HepG2 (cell line): ENCODE measurements around the gene GGTLC2.

ENCODE experiments used
- CREM ChIP-seq, 2 experiments: sonication (generic) in 1 of 2; formaldehyde crosslinking in 1 of 2; IDR thresholded peaks; 2 replicates each; pipeline versions ENCODE4 v1.4.0 to v1.6.1; 2016 to 2020; ENCODE audit warnings: antibody characterized with exemption in 1 of 2, mild to moderate bottlenecking in 1 of 2, missing genetic modification reagents in 1 of 2
- CTCF ChIP-seq: sonication (generic); formaldehyde crosslinking; IDR thresholded peaks from 2 replicates; pipeline ENCODE4 v1.5.0; 2020; ENCODE audit warnings: mild to moderate bottlenecking, missing genetic modification reagents, moderate library complexity
- FUBP1 ChIP-seq: sonication (generic); formaldehyde crosslinking; IDR thresholded peaks from 2 replicates; pipeline ENCODE4 v1.5.1; 2020; ENCODE audit warnings: missing genetic modification reagents, mild to moderate bottlenecking, borderline replicate concordance
- JUND ChIP-seq: sonication (generic); formaldehyde crosslinking; IDR thresholded peaks from 2 replicates; pipeline ENCODE4 v1.8.0; 2022; ENCODE audit warnings: mild to moderate bottlenecking, missing genetic modification reagents
- MAX ChIP-seq: IDR thresholded peaks from 2 replicates; pipeline ENCODE4 v1.6.1; 2012; ENCODE audit warnings: inconsistent platforms
- SIN3A ChIP-seq: IDR thresholded peaks from 2 replicates; pipeline ENCODE4 v1.6.1; 2011; ENCODE audit warnings: low read depth, mild to moderate bottlenecking, control low read depth, low read length, borderline replicate concordance
- SRF ChIP-seq: IDR thresholded peaks from 2 replicates; pipeline ENCODE4 v1.6.1; 2011; ENCODE audit warnings: mild to moderate bottlenecking, low read depth, low read length, moderate library complexity
- ZFP1 ChIP-seq: IDR thresholded peaks from 2 replicates; pipeline ENCODE4 v1.6.1; 2016
- ZHX1 ChIP-seq: sonication (generic); formaldehyde crosslinking; IDR thresholded peaks from 2 replicates; pipeline ENCODE4 v1.8.1; 2022; ENCODE audit warnings: low read depth, mild to moderate bottlenecking, missing genetic modification reagents
- ZNF274 ChIP-seq: sonication (generic); formaldehyde crosslinking; IDR thresholded peaks from 2 replicates; pipeline ENCODE4 v1.5.1; 2020; ENCODE audit warnings: mild to moderate bottlenecking, missing genetic modification reagents
- ZNF362 ChIP-seq: sonication (generic); formaldehyde crosslinking; IDR thresholded peaks from 2 replicates; pipeline ENCODE4 v1.4.0; 2020; ENCODE audit warnings: missing genetic modification reagents, mild to moderate bottlenecking, borderline replicate concordance
- ZNF747 ChIP-seq: sonication (generic); formaldehyde crosslinking; IDR thresholded peaks from 2 replicates; pipeline ENCODE4 v1.8.1; 2023; ENCODE audit warnings: missing genetic modification reagents, mild to moderate bottlenecking, borderline replicate concordance
- ZNF780A ChIP-seq: sonication (generic); formaldehyde crosslinking; IDR thresholded peaks from 2 replicates; pipeline ENCODE4 v1.8.0; 2022; ENCODE audit warnings: mild to moderate bottlenecking, missing genetic modification reagents, moderate library complexity

- TF ChIP-seq ZNF274 (CRISPR knock-in tag): no peak
- TF ChIP-seq ZNF747 (CRISPR knock-in tag): no peak
- no peak for TF ChIP-seq MAX
- TF ChIP-seq ZFP1 (CRISPR knock-in tag): no peak
- TF ChIP-seq CTCF (CRISPR knock-in tag): no peak
- TF ChIP-seq JUND: no peak
- no peak for TF ChIP-seq ZNF362 (CRISPR knock-in tag)
- TF ChIP-seq SRF: no peak
- no peak for TF ChIP-seq SIN3A
- TF ChIP-seq CREM (IDR thresholded peaks at IDR 0.05): no peak
- TF ChIP-seq CREM (CRISPR knock-in tag; IDR thresholded peaks at IDR 0.05): no peak
- no peak for TF ChIP-seq ZHX1
- no peak for TF ChIP-seq FUBP1 (CRISPR knock-in tag)
- no peak for TF ChIP-seq ZNF780A (CRISPR knock-in tag)
These were observed 38.6 kb downstream of the GGTLC2 start for GRCh38 chr22:22682807-22683667.
